Gastrocnemius medialis (tissue), 4 donors: ENCODE results near the gene MYBL2.

Experiments
- CTCF ChIP-seq, 5 experiments: fragments of 450-650 bp in 3 of 5; fragments of 200-600 bp in 2 of 5; sonication (generic) in 2 of 5; IDR thresholded peaks in 4 of 5; conservative IDR thresholded peaks in 1 of 5; 1 replicate in 4 of 5; 2 replicates in 1 of 5; pipeline ENCODE4 v1.5.1; 2016 to 2019; ENCODE audit warnings: antibody characterized with exemption in 5 of 5, mild to moderate bottlenecking in 3 of 5, moderate library complexity in 3 of 5
- POLR2A ChIP-seq, 2 donors: fragments of 450-650 bp; IDR thresholded peaks; one replicate each; pipeline ENCODE4 v1.6.1; 2017; ENCODE audit warnings: antibody characterized with exemption in 2 of 2, mild to moderate bottlenecking in 2 of 2, moderate library complexity in 2 of 2

GRCh38 chr20:43749734-43750294, 82.9 kb downstream of the MYBL2 start:
- TF ChIP-seq CTCF (IDR thresholded peaks at IDR 0.05 in 4 of 5, conservative IDR thresholded peaks at IDR 0.05 in 1 of 5): peak; percentile 88 to 98 (median 89)
- no peak for TF ChIP-seq POLR2A (IDR thresholded peaks at IDR 0.05)
